DOHH2 (cell line): Measurements from ENCODE around the gene GDAP2.

Source experiments
- H3F3A ChIP-seq: fragments of 200-600 bp; sonication (generic), shearing (Covaris generic); 2 replicates; pipeline ENCODE4 v1.6.0; 2016; ENCODE audit warnings: antibody characterized with exemption, mild to moderate bottlenecking; ENCODE audit not compliant: control insufficient read depth, insufficient read depth
- H3K27ac ChIP-seq: fragments of 200-600 bp; sonication (generic); 2 replicates; pipeline ENCODE4 v1.5.1; 2014; ENCODE audit warnings: low read depth, mild to moderate bottlenecking, low read length, moderate library complexity
- H3K27me3 ChIP-seq: fragments of 200-600 bp; sonication (generic); 2 replicates; pipeline ENCODE4 v1.6.1; 2014; ENCODE audit warnings: mild to moderate bottlenecking, low read length, mixed read lengths; ENCODE audit not compliant: control insufficient read depth
- H3K36me3 ChIP-seq: fragments of 200-600 bp; sonication (generic); 2 replicates; pipeline ENCODE4 v1.6.1; 2014; ENCODE audit warnings: mild to moderate bottlenecking, low read length, moderate library complexity, mixed read lengths; ENCODE audit not compliant: control insufficient read depth
- H3K4me1 ChIP-seq: fragments of 200-600 bp; sonication (generic); 2 replicates; pipeline ENCODE4 v1.6.1; 2014; ENCODE audit warnings: mild to moderate bottlenecking, low read length, mixed read lengths; ENCODE audit not compliant: control insufficient read depth
- H3K4me2 ChIP-seq: fragments of 200-600 bp; sonication (generic); 2 replicates; pipeline ENCODE4 v1.6.0; 2014; ENCODE audit warnings: mild to moderate bottlenecking, low read length, moderate library complexity
- H3K4me3 ChIP-seq: fragments of 200-600 bp; sonication (generic); 2 replicates; pipeline ENCODE4 v1.5.1; 2014; ENCODE audit warnings: mild to moderate bottlenecking, low read length, mixed read lengths
- H3K79me2 ChIP-seq: fragments of 200-600 bp; sonication (generic); 2 replicates; pipeline ENCODE4 v1.6.1; 2014; ENCODE audit warnings: mild to moderate bottlenecking, low read length, mixed read lengths; ENCODE audit not compliant: control insufficient read depth
- H3K9me2 ChIP-seq: fragments of 200-600 bp; sonication (generic); replicated peaks from 2 replicates; pipeline ENCODE4 v1.6.1; 2014; ENCODE audit warnings: mild to moderate bottlenecking, low read length, mixed read lengths; ENCODE audit not compliant: control insufficient read depth
- H3K9me3 ChIP-seq: fragments of 200-600 bp; sonication (generic); 2 replicates; pipeline ENCODE4 v1.6.1; 2014; ENCODE audit warnings: antibody characterized with exemption, low read length, mixed read lengths; ENCODE audit not compliant: control insufficient read depth, insufficient read depth
- H4K20me1 ChIP-seq: fragments of 200-600 bp; sonication (generic); 2 replicates; pipeline ENCODE4 v1.6.0; 2014; ENCODE audit warnings: low read depth, mild to moderate bottlenecking, antibody characterized with exemption, low read length, moderate library complexity; ENCODE audit not compliant: control insufficient read depth, insufficient read depth
- CTCF ChIP-seq: fragments of 200-600 bp; sonication (generic); IDR thresholded peaks from one replicate; pipeline ENCODE4 v1.5.1; 2014; ENCODE audit warnings: antibody characterized with exemption, mild to moderate bottlenecking, low read depth, low read length; ENCODE audit not compliant: poor library complexity, severe bottlenecking
- EZH2phosphoT487 ChIP-seq: fragments of 200-600 bp; sonication (generic); IDR thresholded peaks from 2 replicates; pipeline ENCODE4 v1.6.1; 2017; ENCODE audit warnings: borderline replicate concordance, mild to moderate bottlenecking, antibody characterized with exemption, low read length, moderate library complexity, mixed read lengths

Gene GDAP2

GRCh38 chr1:117904485-117904884 lies 24.9 kb downstream of the GDAP2 start:
- H3K36me3 ChIP-seq = peaks cover 10% of the 10 kb centered on the region

GRCh38 chr1:117902944-117903343 lies 26.5 kb downstream of the GDAP2 start:
- no peaks in the 10 kb centered on the region for H3K9me2 ChIP-seq
- no peaks in the 10 kb centered on the region for H3K9me3 ChIP-seq
- peaks cover 10% of the 10 kb centered on the region for H3K36me3 ChIP-seq
- no peak for TF ChIP-seq EZH2phosphoT487
- H3K27ac ChIP-seq = no peak overlapping the region
- no peak overlapping the region for H3K4me3 ChIP-seq
- no peaks in the 10 kb centered on the region for H3K27me3 ChIP-seq
- H3K4me2 ChIP-seq = no peak overlapping the region
- H4K20me1 ChIP-seq = no peaks in the 10 kb centered on the region
- no peaks in the 10 kb centered on the region for H3K79me2 ChIP-seq
- no peaks in the 10 kb centered on the region for H3F3A ChIP-seq
- H3K4me1 ChIP-seq = no peaks in the 10 kb centered on the region

More at GRCh38 chr1:117904485-117904884, 24.9 kb downstream of the GDAP2 start:
- Histone ChIP-seq H3F3A (no peaks in the 10 kb centered on the region), H3K4me2 (no peak overlapping the region), H3K4me3 (no peak overlapping the region), H4K20me1 (no peaks in the 10 kb centered on the region), H3K27ac (no peak overlapping the region), H3K79me2 (no peaks in the 10 kb centered on the region), H3K9me3 (no peaks in the 10 kb centered on the region), H3K27me3 (no peaks in the 10 kb centered on the region), H3K4me1 (no peaks in the 10 kb centered on the region), H3K9me2 (no peaks in the 10 kb centered on the region)
- TF ChIP-seq EZH2phosphoT487 (no peak), CTCF (no peak)

DNA sequence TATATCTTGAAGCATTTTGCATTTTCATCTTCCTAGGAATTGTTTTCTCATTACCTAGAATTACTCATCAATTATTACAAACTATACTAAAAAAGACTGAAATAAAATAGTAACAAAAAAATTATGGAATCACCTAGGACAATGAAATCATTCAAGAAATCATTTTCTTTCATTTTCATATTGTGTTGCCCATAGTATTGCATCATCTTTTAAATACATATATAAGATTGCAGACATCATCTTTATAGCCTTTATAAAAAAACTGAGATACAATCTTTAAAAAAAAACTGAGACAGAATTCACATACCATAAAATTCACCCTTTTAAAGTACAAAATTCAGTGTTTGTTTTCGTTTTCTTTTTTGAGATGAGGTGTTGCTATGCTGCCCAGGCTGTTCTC lies 29.6 kb downstream of the GDAP2 start:
- TF ChIP-seq CTCF (no peak), EZH2phosphoT487 (no peak)
- Histone ChIP-seq H3F3A (no peaks in the 10 kb centered on the region), H3K36me3 (peaks cover 18% of the 10 kb centered on the region), H3K27ac (no peak overlapping the region), H4K20me1 (no peaks in the 10 kb centered on the region), H3K4me1 (no peaks in the 10 kb centered on the region), H3K79me2 (no peaks in the 10 kb centered on the region), H3K9me3 (no peaks in the 10 kb centered on the region), H3K27me3 (no peaks in the 10 kb centered on the region), H3K4me3 (no peak overlapping the region), H3K4me2 (no peak overlapping the region), H3K9me2 (no peaks in the 10 kb centered on the region)

GRCh38 chr1:117897551-117897950 lies 31.9 kb downstream of the GDAP2 start:
- Histone ChIP-seq H3K4me3 (no peak overlapping the region), H4K20me1 (no peaks in the 10 kb centered on the region)

More at GRCh38 chr1:117897551-117897950, 31.9 kb downstream of the GDAP2 start:
- TF ChIP-seq EZH2phosphoT487 (no peak), CTCF (no peak)
- H3F3A ChIP-seq = no peaks in the 10 kb centered on the region
- H3K27ac ChIP-seq = no peak overlapping the region
- H3K79me2 ChIP-seq = no peaks in the 10 kb centered on the region
- H3K36me3 ChIP-seq = peaks cover 15% of the 10 kb centered on the region
- H3K4me1 ChIP-seq = no peaks in the 10 kb centered on the region
- H3K4me2 ChIP-seq = no peak overlapping the region
- no peaks in the 10 kb centered on the region for H3K9me3 ChIP-seq
- H3K27me3 ChIP-seq = no peaks in the 10 kb centered on the region
- no peaks in the 10 kb centered on the region for H3K9me2 ChIP-seq
